CD4-positive, alpha-beta T cell treated with Interleukin-6 at 100 ng/mL for 8 hours (primary cell): Measurements from ENCODE around the gene NT5M.

ENCODE experiments used
- DNase-seq: peaks from one replicate; pipeline ENCODE4 v3.0.0-alpha.2; 2020; ENCODE audit warnings: mixed read lengths, low spot score

NT5M gene

GRCh38 chr17:17395246-17395802 is 92.2 kb downstream of the NT5M start:
- DNase-seq, result no peak

GRCh38 chr17:17395885-17396284 is 92.7 kb downstream of the NT5M start:
- no peak for DNase-seq
